T-helper 2 cell treated with Interferon-gamma antibody and Interleukin-4, amounts not matched to agents 100 ng/mL and 5 ng/mL, for 36 hours (primary cell): ENCODE data around the gene SIL1. TPM values are rescaled to one million over a fixed set of nuclear protein-coding genes. Genes with fewer than 3 reads are reported as not detected.

Experiments used
- total RNA-seq: library from RNA; stranded (reverse); gene quantifications from 2 replicates; pipeline ENCODE4 v1.2.3, GENCODE V29; 2022

The SIL1 gene
- total RNA-seq, 1 donor from 2014 or later = 21.6 TPM

Other genes starting within 250 kb of the SIL1 start
- 210 and 247 TPM in 2 replicates for gene MATR3, start 95.4 kb upstream of the SIL1 start, total RNA-seq
- 77.0 and 82.6 TPM in 2 replicates for gene PAIP2, start 143.5 kb upstream of the SIL1 start, total RNA-seq
- 5.2 and 6.0 TPM in 2 replicates for gene SLC23A1, start 184.9 kb upstream of the SIL1 start, total RNA-seq
- gene MZB1, start 191.5 kb upstream of the SIL1 start, total RNA-seq = 61.8 and 65.3 TPM in 2 replicates
- gene PROB1, start 196.7 kb upstream of the SIL1 start, total RNA-seq = 5.5 and 6.0 TPM in 2 replicates
- 7.1 and 8.6 TPM in 2 replicates for gene SPATA24, start 205.7 kb upstream of the SIL1 start, total RNA-seq
- gene DNAJC18, start 241.2 kb upstream of the SIL1 start, total RNA-seq = 9.3 and 9.8 TPM in 2 replicates